ENCODE results near the gene CARD14.
"Not testable (repeated sequence)": the region's sequence is repeated elsewhere in the genome, so short reads cannot be mapped to it uniquely, and the experiment has no call there.

CARD14 gene

GRCh38 chr17:80151333-80151732 is 18.5 kb upstream of the CARD14 start:
- no peak for DNase-seq

GRCh38 chr17:80152081-80152702 is 17.6 kb upstream of the CARD14 start:
- no peak for DNase-seq

GRCh38 chr17:80153004-80153403 is 16.8 kb upstream of the CARD14 start:
- DNase-seq = no peak

GRCh38 chr17:80154166-80154565 is 15.7 kb upstream of the CARD14 start:
- DNase-seq = no peak

GRCh38 chr17:80155600-80155999 is 14.2 kb upstream of the CARD14 start:
- not testable (repeated sequence) for DNase-seq

GRCh38 chr17:80158846-80159245 is 11.0 kb upstream of the CARD14 start:
- no peak for DNase-seq

- DNase-seq = no peak
Measured at GRCh38 chr17:80160536-80160935, 9.3 kb upstream of the CARD14 start.

GRCh38 chr17:80163336-80163735 is 6.5 kb upstream of the CARD14 start:
- no peak for DNase-seq

GRCh38 chr17:80164185-80164584 is 5.6 kb upstream of the CARD14 start:
- no peak for DNase-seq

GRCh38 chr17:80166446-80166845 is 3.4 kb upstream of the CARD14 start:
- DNase-seq = no peak

- no peak for DNase-seq
Measured at GRCh38 chr17:80168371-80168770, 1.5 kb upstream of the CARD14 start.

GRCh38 chr17:80169107-80169506 is 723 bp upstream of the CARD14 start:
- no peak for DNase-seq

- DNase-seq = no peak
Measured at GRCh38 chr17:80171681-80172080, 1.9 kb downstream of the CARD14 start.

GRCh38 chr17:80173126-80173525 is 3.3 kb downstream of the CARD14 start:
- DNase-seq = no peak

GRCh38 chr17:80173916-80174315 is 4.1 kb downstream of the CARD14 start:
- DNase-seq = no peak

GRCh38 chr17:80176757-80177156 is 6.9 kb downstream of the CARD14 start:
- no peak for DNase-seq

- no peak for DNase-seq
Measured at GRCh38 chr17:80177986-80178595, 8.3 kb downstream of the CARD14 start.

- DNase-seq = no peak
Measured at GRCh38 chr17:80180192-80180591, 10.4 kb downstream of the CARD14 start.

- DNase-seq = no peak
Measured at GRCh38 chr17:80181431-80181830, 11.6 kb downstream of the CARD14 start.

- no peak for DNase-seq
Measured at GRCh38 chr17:80182118-80182844, 12.5 kb downstream of the CARD14 start.

- no peak for DNase-seq
Measured at GRCh38 chr17:80182845-80183223, 13.0 kb downstream of the CARD14 start.

- no peak for DNase-seq
Measured at GRCh38 chr17:80183581-80184422, 14.0 kb downstream of the CARD14 start.

- no peak for DNase-seq
Measured at GRCh38 chr17:80184423-80184714, 14.5 kb downstream of the CARD14 start.

- no peak for DNase-seq
Measured at GRCh38 chr17:80185968-80186367, 16.1 kb downstream of the CARD14 start.
